Measurements from ENCODE around the gene PSG5.
"Not testable (repeated sequence)": the region's sequence is repeated elsewhere in the genome, so short reads cannot be mapped to it uniquely, and the experiment has no call there.

DNA sequence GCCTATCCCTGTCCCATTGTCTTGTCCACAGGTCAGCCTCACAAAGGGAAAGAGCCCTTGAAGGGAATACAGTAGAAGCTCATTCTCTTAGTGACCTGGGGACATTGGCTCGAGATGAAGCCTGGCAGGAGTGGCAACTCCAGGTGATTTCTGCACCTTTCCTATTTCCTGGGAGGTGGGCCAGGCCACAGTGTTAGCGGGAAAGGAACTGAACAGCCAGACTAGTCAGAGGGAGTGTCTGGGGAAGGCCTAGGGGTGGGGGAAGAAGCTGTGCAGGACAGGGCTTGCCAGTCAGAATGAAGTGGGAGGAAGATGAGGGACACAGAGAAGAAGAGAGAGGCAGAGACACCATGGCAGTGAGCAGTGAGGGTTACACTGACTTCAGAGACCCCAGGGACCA, 15.6 kb upstream of the PSG5 start:
- not testable (repeated sequence) for TF ChIP-seq ZNF23 (tag by site-specific recombination; IDR thresholded peaks at IDR 0.05; ENCODE audit: borderline replicate concordance); ZNF514 (tag by site-specific recombination; IDR thresholded peaks at IDR 0.05); ZNF239 (tag by site-specific recombination; IDR thresholded peaks at IDR 0.05); ZBTB21 (tag by site-specific recombination; IDR thresholded peaks at IDR 0.05); ZNF624 (tag by site-specific recombination; IDR thresholded peaks at IDR 0.05); ZNF549 (tag by site-specific recombination; IDR thresholded peaks at IDR 0.05)
- TF ChIP-seq, protein P1, sequence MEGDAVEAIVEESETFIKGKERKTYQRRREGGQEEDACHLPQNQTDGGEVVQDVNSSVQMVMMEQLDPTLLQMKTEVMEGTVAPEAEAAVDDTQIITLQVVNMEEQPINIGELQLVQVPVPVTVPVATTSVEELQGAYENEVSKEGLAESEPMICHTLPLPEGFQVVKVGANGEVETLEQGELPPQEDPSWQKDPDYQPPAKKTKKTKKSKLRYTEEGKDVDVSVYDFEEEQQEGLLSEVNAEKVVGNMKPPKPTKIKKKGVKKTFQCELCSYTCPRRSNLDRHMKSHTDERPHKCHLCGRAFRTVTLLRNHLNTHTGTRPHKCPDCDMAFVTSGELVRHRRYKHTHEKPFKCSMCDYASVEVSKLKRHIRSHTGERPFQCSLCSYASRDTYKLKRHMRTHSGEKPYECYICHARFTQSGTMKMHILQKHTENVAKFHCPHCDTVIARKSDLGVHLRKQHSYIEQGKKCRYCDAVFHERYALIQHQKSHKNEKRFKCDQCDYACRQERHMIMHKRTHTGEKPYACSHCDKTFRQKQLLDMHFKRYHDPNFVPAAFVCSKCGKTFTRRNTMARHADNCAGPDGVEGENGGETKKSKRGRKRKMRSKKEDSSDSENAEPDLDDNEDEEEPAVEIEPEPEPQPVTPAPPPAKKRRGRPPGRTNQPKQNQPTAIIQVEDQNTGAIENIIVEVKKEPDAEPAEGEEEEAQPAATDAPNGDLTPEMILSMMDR (tag by site-specific recombination; IDR thresholded peaks at IDR 0.05) = not testable (repeated sequence)
- TF ChIP-seq, protein P2, sequence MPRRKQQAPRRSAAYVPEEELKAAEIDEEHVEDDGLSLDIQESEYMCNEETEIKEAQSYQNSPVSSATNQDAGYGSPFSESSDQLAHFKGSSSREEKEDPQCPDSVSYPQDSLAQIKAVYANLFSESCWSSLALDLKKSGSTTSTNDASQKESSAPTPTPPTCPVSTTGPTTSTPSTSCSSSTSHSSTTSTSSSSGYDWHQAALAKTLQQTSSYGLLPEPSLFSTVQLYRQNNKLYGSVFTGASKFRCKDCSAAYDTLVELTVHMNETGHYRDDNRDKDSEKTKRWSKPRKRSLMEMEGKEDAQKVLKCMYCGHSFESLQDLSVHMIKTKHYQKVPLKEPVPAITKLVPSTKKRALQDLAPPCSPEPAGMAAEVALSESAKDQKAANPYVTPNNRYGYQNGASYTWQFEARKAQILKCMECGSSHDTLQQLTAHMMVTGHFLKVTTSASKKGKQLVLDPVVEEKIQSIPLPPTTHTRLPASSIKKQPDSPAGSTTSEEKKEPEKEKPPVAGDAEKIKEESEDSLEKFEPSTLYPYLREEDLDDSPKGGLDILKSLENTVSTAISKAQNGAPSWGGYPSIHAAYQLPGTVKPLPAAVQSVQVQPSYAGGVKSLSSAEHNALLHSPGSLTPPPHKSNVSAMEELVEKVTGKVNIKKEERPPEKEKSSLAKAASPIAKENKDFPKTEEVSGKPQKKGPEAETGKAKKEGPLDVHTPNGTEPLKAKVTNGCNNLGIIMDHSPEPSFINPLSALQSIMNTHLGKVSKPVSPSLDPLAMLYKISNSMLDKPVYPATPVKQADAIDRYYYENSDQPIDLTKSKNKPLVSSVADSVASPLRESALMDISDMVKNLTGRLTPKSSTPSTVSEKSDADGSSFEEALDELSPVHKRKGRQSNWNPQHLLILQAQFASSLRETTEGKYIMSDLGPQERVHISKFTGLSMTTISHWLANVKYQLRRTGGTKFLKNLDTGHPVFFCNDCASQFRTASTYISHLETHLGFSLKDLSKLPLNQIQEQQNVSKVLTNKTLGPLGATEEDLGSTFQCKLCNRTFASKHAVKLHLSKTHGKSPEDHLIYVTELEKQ (tag by site-specific recombination; IDR thresholded peaks at IDR 0.05; ENCODE audit: borderline replicate concordance) = not testable (repeated sequence)
- TF ChIP-seq, protein P3, sequence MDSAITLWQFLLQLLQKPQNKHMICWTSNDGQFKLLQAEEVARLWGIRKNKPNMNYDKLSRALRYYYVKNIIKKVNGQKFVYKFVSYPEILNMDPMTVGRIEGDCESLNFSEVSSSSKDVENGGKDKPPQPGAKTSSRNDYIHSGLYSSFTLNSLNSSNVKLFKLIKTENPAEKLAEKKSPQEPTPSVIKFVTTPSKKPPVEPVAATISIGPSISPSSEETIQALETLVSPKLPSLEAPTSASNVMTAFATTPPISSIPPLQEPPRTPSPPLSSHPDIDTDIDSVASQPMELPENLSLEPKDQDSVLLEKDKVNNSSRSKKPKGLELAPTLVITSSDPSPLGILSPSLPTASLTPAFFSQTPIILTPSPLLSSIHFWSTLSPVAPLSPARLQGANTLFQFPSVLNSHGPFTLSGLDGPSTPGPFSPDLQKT (IDR thresholded peaks at IDR 0.05; ENCODE audit: borderline replicate concordance, low read depth, low read length) = not testable (repeated sequence)
